Activated CD4-positive, alpha-beta T cell treated with anti-CD3 and anti-CD28 coated beads for 1 hour (primary cell): ENCODE data around the gene HDGFL1.

Source experiments
- DNase-seq: peaks from one replicate; pipeline ENCODE4 v3.0.0-alpha.2; 2020

HDGFL1 gene

DNA sequence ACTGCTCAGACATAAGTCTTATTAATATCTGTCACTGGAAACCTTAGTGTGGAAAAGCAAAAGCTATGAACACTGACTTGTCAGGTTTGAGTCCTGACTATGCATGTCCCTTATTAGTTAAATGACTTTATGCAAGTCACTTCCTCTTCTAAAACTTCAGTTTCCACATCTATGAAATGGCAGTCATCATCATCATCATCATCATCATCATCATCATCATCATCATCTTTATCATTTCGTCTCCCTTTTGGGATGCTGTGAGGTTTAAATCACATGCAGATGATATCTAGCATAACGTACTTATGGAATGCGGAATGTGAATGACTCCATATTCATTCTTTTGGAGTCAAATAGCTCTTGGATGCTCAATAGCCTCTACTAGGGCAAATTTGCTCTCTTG lies 24.5 kb downstream of the HDGFL1 start:
- no peak for DNase-seq

DNA sequence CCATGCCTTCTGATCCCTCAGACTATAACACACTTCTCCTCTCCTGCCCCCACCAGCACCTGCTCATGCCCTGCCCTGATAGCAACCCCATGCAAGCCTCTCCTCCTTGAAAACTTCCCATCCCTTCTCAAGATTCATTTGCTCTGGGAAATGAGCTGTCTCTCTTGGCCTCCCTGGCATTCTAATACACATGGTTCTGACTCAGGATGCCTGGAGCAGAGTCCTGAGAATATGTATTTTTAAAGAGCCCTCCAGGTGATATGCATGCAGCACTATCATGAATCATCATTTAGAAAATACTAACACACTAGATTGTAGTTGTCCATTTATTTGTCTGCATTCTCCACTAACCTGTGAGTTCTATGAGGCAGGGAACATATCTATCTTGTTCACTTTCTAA lies 26.6 kb downstream of the HDGFL1 start:
- DNase-seq = no peak

GRCh38 chr6:22598339-22598738 lies 29.0 kb downstream of the HDGFL1 start:
- DNase-seq = no peak

DNA sequence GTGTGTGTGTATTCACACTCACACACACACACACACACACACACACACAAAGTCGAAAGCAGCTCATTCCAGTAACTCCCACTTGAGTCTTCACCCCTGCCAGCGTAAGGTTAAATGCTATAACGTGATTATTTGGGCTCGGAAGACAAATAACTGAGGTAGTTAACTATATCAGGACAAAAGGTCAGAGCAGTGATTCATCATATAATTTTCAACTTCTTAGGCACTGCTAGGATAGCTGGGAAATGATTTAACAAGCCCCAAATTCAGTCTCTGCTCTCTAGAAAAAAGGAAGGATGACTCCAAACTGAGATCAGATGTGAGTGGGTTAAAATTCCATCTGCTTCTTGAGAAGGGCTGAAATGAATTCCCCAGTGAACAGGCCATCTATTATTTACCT lies 30.7 kb downstream of the HDGFL1 start:
- no peak for DNase-seq

GRCh38 chr6:22601984-22602383 lies 32.6 kb downstream of the HDGFL1 start:
- no peak for DNase-seq

DNA sequence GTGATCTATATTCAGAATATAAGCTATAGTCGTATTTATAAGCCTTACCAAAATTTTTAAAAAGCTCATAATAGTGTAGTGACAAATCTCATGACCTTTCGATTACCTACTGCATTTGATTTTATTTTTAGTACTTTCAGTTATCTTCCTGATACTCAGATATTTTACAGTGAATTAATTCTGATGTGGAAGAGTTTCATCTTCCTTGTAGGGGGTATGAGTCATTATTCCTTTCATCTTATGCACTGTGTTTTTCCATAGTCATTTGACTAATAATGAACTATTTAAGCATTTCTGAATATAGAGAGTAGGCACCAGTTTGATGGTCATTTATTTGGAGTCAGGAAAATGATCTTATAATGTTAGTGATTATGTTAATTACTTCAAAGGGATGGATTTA lies 36.4 kb downstream of the HDGFL1 start:
- DNase-seq = no peak

GRCh38 chr6:22610127-22610526 lies 40.8 kb downstream of the HDGFL1 start:
- no peak for DNase-seq

DNA sequence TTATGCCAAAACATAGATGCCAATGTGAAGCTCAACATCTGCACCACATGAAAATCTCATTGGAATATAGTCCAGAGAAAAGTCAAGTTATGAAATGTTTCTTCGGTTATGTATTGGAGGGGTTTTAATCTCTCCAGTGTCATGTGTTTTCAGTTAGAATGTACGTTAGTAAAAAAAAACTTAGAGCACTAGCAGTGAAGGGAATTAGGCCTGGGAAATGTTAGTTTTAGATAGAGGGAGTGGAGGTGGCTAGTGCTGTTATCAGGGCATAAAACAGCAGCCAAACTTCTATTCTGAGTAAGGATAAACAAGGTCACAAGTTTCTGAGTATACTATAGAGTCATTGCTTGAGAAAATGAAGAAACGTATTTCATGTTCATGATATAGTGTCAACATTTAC lies 42.9 kb downstream of the HDGFL1 start:
- no peak for DNase-seq

DNA sequence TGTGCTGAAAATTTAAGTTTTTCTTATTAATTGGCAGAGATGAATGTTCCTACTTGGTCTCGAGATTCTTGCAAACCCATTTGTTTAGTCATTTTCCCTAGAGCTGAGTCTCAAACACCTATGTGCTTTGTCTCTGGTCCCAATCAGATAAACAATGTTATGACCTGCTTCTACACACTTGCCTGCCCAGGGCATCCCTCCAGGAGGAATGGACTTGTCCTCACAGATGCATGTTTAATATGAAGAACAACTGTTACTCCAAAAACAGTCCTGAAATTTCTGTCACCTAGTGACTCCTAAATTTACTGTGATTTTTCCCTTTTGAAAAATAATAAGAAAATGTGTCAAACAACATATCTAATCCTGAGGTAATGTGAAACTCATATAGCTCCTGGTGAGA lies 43.7 kb downstream of the HDGFL1 start:
- DNase-seq = no peak

- DNase-seq = no peak
These were observed 44.3 kb downstream of the HDGFL1 start for GRCh38 chr6:22613695-22614094.

DNA sequence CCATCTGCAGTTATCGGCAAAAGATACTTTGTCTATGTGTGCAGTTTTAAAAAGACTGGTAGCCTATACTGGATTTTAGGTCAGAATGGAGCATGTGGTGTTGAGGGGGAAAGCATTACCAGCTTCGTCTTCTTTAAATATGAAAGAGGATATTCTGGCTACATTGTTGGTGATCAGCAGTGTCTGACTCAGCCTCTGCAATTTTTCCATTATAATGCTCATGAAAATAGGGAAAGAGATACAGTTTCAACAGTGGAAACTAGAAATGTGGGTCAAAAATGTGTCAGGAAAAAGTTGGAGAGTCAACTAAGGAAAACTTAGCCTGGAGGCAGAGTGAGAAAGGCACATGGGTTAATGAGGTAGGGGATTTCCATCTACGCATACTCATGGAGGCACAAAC lies 45.2 kb downstream of the HDGFL1 start:
- no peak for DNase-seq

- no peak for DNase-seq
These were observed 51.7 kb downstream of the HDGFL1 start for GRCh38 chr6:22621028-22621427.
